ENCODE data around the gene PRM3.

- TF ChIP-seq CTCF (IDR thresholded peaks at IDR 0.05; ENCODE audit: low read length) (no peak), EZH2 (IDR thresholded peaks at IDR 0.05; ENCODE audit: borderline replicate concordance, low read length) (no peak)
These were observed 1.8 kb downstream of the PRM3 start for GRCh38 chr16:11271610-11272009.
